COLO668 (cell line): Measurements from ENCODE around the gene TMEM250.

ENCODE experiments used
- DNase-seq: peaks from one replicate; lab custom pipeline; 2025; ENCODE audit not compliant: unreplicated experiment; lab: John Stamatoyannopoulos, UW

The TMEM250 gene

DNA sequence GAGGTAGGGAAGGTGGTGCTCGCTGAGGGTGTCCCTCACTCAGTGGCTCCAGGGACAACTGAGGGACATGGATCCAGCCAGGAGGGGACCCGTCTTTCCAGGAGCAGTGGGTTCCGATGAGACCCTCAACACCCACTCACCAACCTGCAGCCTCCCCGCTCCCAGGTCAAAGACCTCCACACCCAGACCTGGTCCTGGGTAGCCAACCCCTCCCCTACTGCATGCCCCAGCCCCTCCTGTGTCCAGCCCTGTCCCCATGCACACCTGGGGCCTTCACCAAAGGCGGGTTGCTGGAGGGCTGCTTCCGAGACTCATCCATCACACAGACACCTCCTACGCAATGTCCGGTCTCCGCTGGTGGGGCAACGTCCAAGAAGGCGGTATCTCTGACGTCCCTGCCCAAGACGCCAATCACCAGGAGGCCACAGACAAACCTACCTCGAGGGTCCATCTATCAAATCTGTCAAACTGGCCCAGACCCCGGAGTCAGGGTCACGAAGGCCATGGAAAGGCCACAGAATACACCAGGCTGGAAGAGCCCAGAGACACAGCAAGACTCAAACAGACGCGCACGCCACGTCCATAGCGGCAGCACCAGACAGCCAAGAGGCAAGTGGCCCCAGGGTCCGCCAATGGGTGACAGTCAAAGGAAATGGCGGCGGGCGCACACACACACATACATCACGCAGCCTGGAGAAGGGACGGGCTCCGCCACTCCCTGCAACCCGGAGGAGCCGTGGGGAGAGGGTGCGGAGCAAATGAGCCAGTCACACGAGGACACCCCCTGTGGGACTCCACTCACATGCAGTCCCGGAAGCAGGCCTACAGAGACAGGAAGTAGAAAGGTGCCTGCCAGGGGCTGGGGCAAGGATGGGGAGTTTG is 34.4 kb downstream of the TMEM250 start:
- no peak for DNase-seq

DNA sequence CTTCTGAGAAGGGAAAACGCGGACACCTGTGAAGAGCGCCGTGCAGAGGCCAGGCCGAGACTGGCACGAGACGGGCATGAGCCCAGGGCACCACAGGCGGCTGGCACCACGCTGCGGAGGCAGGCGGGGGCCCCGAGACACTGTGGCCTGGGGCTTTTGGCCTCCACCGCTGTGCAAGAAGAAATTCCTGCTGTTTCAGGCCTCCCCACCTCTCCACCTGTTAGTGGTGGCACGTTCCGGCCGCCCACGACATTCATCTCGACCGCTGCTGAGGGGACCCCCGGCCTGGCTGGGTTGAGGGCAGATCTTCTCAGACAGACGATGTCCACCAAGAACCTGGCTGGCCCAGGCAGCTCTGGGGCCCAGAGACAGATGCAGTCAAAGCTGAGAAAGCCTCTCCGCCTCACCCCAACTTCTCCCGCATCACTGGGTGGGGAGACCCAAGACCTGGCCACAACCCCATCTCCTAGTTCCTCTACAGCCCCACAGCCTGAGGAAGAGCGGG is 35.1 kb downstream of the TMEM250 start:
- no peak for DNase-seq

DNA sequence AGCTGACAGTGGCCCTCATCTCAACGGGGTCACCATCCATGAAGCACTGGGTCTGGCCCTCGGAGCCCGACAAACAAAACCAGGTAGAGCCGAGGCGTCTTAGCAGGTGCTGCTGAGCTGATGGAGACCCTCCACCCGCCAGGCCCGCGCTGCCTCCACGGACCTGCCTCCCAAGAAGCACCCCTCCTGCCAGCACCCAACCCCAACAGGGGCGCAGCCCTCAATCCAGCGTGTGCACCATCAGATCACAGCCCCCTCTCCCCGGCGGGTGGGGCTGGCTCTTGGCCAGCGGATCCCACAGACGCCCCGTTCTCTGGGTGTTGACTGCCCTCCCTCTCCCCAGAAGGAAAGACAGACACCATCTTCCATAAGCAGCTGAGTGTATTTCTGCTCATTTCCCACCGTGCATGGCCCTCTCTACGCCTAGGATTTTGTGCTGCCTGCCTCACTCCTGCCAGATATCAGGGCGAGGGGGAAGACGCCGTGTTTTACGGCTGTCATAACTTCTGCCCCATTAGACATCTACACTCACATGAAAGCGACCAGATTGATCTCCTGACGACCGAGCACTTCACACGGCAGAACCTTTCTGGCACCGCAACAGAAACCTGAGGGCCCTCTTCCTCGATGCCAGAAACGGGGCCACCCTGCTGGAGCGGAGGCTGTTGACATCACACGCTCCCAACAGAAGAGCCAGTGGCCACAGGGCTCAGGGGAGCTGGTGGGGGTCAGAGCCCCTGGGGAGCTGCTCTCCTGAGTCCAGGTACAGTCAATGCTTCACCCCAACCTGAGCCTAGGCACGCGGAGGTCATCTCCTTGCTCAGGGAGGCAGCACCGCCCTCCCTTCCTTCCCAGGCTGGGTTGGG is 35.9 kb downstream of the TMEM250 start:
- DNase-seq: no peak

DNA sequence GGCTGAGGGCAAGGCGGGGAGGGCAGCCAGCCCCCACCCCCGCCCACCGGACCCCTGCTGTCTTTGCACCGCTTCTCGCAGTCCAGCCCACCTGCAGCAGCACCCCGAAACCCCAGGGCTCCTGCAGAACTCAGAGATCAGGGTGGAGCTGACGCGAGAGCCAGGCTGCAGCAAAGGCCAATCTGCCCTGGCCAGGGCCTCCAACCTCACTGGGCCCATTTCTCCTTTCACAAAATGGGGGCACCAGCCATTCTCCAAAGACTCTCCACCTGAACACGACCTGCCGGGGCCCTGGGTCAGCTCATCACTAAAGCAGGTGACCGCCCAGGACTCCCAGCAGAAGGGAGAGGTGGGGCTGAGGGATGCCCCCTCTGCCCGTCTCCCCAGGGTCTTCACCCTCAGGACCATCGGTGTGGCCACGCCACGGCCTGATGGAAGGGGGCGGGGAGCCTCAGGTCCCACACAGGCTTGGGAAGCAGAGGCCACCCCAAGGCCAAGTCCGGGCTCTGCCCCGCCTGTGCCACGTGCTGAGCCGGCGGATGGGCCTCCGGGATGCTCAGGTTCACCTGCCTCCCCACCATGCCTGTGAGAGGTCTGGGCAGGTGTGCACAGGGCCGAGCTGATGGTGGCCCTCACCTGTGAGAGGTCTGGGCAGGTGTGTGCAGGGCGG is 36.7 kb downstream of the TMEM250 start:
- DNase-seq: peak; percentile 77

DNA sequence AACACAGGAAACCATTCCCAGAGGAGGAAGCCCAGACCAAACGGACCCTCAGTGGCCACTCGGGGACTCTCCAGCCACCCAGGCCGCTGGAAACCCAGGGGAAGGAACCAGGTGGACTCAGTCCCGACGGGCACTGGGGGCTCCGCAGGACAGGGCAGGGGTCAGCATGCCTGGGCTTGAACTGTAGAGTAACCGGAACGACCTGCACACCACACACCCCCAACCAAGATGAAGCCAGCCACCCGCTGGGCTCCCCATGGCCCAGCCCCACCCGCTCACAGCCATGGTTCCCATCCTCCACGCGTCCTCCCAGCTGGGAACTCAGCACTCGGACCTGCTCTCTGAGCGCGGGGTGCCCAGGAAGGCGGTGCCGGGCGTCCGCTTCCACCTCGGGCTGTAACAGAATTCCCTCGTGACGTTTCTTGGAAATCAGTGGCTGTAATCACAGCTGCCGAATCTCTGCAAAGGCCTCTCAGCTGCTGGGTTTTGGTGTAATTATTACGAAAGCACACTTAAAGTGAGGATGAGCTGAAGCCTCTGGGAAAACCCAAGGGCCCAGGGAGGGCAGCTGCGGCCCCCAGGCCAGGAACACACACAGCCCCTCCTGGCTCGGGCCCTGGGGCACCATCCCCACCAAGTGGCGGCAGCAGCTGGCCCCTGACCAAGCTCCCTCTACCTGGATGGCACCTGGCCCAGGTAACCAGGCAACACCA is 37.4 kb downstream of the TMEM250 start:
- peak; percentile 65 for DNase-seq

DNA sequence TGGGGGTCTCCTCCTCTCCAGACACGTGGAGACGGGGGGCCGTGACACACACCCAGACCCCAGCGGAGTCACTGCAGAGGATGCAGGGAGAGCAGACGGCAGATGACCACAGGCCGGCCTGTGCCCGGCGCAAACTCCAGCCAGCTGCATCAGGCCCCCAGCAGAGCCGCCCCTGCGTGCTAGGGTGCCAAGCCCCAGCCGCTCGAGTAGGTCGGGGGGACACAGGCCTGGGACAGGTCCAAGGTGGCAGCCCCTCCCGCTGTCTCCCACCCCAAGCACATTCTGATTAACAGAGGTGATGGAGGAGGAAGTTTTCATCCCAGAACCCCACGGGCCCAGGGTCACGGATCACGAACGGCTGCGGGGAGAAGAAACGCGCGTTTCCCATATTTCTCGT is 38.0 kb downstream of the TMEM250 start:
- DNase-seq: no peak

DNA sequence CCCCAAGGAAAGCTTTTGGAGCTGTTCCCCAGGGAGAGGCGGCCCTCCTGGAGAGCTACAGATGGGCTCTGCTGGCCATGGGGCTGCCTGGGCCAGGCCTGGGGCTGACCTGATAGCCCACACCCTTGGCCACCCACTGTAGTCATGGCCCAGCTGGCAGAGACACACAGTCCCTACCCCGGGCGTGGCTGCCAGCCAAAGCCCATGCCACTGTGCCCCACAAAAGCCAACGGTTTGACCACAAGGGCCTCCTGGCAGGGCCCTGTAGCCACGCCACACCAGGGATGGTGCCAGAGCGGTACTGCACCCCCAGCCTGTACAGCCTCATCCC is 38.8 kb downstream of the TMEM250 start:
- no peak for DNase-seq

DNA sequence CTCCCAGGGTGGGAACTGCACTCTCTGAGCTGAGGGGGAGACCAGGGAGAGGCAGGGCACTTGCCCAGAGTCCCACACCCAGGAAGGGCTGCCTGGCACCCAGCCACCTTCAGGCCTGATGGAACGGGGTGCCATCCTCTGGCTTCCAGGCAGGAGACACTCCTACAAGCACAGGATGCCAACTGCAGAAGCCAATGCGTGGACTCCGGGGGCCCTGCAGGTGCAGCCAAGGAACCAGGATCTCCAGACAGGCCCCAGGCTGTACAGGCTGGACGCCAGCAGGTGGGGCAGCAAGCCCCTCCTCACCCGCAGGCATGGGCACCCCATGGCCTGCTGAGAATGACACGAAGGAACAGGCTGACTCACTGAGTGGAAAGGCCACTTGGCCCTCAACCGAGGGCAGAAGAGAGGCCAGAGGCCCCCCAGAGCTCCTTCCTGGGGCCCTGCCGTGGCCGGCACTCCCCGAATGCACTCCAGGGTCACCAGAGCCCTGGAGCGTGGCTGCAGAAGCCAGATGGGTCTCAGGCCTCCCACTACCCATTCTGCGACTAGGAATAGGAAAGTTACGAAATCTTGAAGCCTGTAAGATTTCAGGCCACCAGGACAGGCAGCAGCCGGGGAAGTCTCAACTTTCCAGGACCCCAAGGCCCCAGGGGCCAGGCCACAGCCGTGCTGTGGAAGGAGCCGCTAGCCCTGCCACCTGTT is 39.3 kb downstream of the TMEM250 start:
- no peak for DNase-seq

DNA sequence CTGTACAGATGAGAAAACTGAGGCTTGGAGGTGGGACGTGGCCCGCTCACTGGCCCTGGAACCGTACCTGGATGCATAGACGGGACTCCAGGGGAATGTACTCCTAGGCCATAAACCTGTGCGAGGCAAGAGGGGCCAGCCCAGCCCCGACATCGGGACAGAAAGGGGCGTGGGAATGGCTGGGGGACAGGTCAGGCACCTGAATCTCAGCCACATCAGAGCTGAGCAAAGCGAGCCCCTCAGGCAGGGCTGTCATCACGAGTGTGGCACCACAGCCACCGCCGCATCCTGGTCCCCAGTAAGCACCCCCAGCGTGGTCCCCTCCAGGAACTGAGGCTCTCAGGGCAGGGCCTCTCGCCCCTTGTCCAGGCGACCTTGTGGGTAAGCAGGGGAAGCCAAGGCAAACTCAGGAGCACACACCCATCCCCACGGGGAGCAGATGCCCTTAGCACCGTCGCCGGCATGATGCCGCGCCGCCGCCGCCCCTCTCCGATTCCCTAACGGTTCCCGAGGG is 40.1 kb downstream of the TMEM250 start:
- no peak for DNase-seq

DNA sequence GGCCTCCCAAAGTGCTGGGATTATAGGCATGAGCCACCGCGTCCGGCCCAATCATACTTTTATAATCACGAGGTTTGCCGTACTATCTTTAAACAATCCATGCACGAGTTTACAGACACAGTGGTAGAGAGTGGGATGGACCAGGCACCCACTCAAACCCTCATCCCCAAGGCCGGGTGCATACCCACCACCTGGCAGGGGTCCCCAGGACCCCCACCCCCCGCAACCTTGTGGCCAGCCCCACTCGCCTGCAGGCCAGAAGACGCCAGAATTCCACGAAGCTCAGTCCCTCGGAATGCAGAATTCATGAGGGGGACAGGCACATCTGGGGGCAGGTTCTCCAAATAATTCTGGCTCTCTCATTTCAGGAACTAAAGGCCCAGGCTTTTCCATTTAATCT is 40.7 kb downstream of the TMEM250 start:
- DNase-seq: no peak

DNA sequence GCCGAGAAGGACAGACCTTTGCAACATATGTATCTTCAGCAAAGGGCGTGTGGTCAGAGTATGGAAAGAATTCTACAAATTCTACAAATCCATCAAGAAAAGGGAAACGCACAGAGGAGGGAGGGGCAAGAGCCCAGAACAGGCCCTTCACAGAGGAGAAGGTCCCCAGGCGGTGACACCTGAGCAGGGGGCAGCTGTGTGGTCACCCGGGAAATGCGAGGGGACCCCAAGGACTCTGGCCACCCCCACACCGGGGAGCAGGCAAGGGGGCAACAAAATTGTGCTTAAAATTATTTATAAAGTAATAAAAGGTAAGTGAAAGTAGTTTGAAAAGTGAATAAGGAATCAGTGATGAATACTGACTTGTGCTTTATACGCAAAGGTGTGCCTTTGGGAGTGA is 41.2 kb downstream of the TMEM250 start:
- DNase-seq: no peak

DNA sequence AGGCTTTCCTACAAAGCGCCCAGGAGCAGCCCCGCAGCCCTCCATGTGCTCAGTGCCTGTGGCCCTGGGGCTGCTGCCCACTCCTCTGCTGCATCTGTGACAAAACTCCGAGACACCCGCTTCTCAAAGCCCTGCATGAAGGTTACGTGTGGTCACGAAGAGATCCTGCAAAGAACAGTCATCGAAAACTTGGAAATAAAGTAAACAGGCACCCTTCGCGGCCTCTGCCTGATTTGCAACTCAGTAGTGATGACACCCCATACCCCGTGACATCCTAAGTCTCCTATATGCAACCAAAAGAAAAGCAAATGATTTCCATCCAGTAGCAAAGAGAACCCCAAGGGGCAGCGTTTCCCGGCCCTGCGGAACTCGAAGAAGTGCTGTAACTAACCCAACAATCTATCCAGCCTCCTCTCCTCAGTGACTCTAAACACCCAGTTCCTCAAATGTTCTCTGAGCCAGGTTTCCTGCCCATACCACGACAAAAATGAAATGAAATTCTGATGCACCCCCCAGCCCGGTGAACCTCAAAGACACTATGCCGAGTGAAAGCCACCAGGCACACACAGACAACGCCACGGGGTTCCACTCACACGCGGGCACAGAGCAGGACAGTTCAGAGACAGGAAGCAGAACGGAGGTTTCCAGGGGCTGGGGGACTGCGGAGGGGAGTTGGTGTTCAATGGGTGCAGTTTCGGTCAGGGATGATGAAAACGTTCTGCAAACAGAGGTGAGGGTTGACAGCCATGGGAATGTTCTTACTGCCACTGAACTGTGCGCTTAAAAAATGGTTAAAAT is 42.6 kb downstream of the TMEM250 start:
- DNase-seq: no peak

DNA sequence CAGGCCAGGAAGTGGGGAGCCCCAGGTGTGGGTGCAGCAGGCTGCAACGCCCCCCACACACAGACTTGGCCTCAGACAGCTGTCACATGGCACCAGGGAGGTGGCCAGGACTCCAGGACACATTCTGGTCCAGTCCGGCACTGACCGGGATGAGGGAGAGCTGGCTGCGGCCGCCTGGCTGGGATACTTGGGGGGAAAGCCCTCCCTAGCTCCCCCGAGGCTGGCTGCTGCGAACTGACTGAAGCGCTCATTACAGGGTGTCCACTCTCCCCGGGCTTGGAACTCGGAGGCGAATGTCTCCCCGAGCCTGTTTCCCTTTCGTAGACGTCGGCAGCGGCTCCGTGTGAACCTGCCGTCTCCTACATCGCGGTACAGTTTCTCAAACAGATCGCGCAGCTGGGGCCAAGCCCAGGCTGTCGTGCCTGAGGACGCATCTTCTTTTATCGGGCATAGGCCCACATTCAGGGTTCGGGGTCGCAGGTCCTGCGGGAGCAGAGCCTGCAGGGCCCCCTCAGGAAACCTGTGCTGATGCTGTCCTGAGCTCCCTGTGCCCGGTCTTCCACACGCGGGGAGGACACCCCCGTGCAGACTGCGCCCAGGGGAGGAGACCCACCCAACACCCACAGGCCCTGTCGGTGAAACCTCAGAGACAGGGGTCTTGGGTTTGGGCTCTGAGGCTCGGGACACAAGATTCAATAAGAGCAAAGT is 43.4 kb downstream of the TMEM250 start:
- no peak for DNase-seq

DNA sequence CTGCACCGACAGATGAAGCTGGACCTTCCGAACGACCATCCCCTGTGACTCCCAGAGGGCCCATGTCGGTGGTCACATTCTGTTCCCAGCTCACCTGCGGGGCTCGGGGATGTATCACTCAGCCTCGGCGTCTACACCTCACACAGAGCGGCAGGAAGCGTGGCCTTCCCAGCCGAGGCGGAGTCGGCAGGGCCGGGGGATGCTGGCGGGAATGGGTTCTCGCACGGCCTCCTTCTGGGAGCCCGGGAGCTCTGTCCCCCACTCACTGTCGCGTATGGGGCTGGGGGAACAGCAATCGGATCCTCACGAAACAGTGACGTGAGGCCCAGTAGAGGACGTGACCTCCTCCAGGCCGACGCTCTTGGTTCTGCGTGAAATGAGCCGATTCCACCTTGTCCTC is 44.0 kb downstream of the TMEM250 start:
- DNase-seq: no peak
